MM.1S (cell line): ENCODE measurements around the gene TET2.

Source experiments
- DNase-seq: peaks from one replicate; pipeline ENCODE4 v3.0.0-alpha.2; 2015
- H2AFZ ChIP-seq: fragments of 300-600 bp; sonication (generic); 2 replicates; pipeline ENCODE4 v1.6.0; 2016; ENCODE audit warnings: antibody characterized with exemption, low read length
- H3F3A ChIP-seq: fragments of 300-600 bp; sonication (generic); 2 replicates; pipeline ENCODE4 v1.6.1; 2016; ENCODE audit warnings: mild to moderate bottlenecking, antibody characterized with exemption, low read length, moderate library complexity, mixed read lengths; ENCODE audit not compliant: insufficient read depth
- H3K27ac ChIP-seq: fragments of 300-600 bp; sonication (generic); 2 replicates; pipeline ENCODE4 v1.5.1; 2016; ENCODE audit warnings: mild to moderate bottlenecking, low read length
- H3K27me3 ChIP-seq: fragments of 300-600 bp; sonication (generic); replicated peaks from 2 replicates; pipeline ENCODE4 v1.6.0; 2016; ENCODE audit warnings: low read length; ENCODE audit not compliant: insufficient read depth
- H3K36me3 ChIP-seq: fragments of 300-600 bp; sonication (generic); replicated peaks from 2 replicates; pipeline ENCODE4 v1.6.1; 2016; ENCODE audit warnings: mild to moderate bottlenecking, low read length, mixed read lengths; ENCODE audit not compliant: insufficient read depth
- H3K4me1 ChIP-seq: fragments of 300-600 bp; sonication (generic); 2 replicates; pipeline ENCODE4 v1.6.1; 2016; ENCODE audit warnings: low read length, mixed read lengths
- H3K4me2 ChIP-seq: fragments of 300-600 bp; sonication (generic); 2 replicates; pipeline ENCODE4 v1.6.0; 2016; ENCODE audit warnings: low read depth, low read length
- H3K4me3 ChIP-seq: fragments of 300-600 bp; sonication (generic); 2 replicates; pipeline ENCODE4 v1.5.1; 2016; ENCODE audit warnings: low read length, mixed read lengths
- H3K79me2 ChIP-seq: fragments of 300-600 bp; sonication (generic); 2 replicates; pipeline ENCODE4 v1.6.1; 2016; ENCODE audit warnings: mixed run types, low read length, mixed read lengths
- H3K9ac ChIP-seq: fragments of 300-600 bp; sonication (generic); 2 replicates; pipeline ENCODE4 v1.6.1; 2016; ENCODE audit warnings: low read length, mixed read lengths
- H3K9me2 ChIP-seq: fragments of 300-600 bp; sonication (generic); replicated peaks from 2 replicates; pipeline ENCODE4 v1.6.1; 2016; ENCODE audit warnings: mild to moderate bottlenecking, low read length, mixed read lengths; ENCODE audit not compliant: insufficient read depth
- H3K9me3 ChIP-seq: fragments of 300-600 bp; sonication (generic); replicated peaks from 2 replicates; pipeline ENCODE4 v1.6.1; 2016; ENCODE audit warnings: mild to moderate bottlenecking, low read length, mixed read lengths; ENCODE audit not compliant: insufficient read depth
- H4K20me1 ChIP-seq: fragments of 300-600 bp; sonication (generic); 2 replicates; pipeline ENCODE4 v1.6.1; 2016; ENCODE audit warnings: mild to moderate bottlenecking, low read length, moderate library complexity, mixed read lengths; ENCODE audit not compliant: insufficient read depth
- CTCF ChIP-seq: fragments of 300-600 bp; sonication (generic); IDR thresholded peaks from 2 replicates; pipeline ENCODE4 v1.5.1; 2016; ENCODE audit warnings: antibody characterized with exemption, low read length, mixed read lengths
- EZH2 ChIP-seq: fragments of 300-600 bp; sonication (generic); optimal IDR thresholded peaks from 2 replicates; pipeline ENCODE3; 2017; ENCODE audit warnings: low read depth, mild to moderate bottlenecking, antibody characterized with exemption, low read length, mixed read lengths
- EZH2phosphoT487 ChIP-seq: fragments of 300-600 bp; sonication (generic); IDR thresholded peaks from 2 replicates; pipeline ENCODE4 v1.6.1; 2018; ENCODE audit warnings: antibody characterized with exemption, low read length

The TET2 gene

DNA sequence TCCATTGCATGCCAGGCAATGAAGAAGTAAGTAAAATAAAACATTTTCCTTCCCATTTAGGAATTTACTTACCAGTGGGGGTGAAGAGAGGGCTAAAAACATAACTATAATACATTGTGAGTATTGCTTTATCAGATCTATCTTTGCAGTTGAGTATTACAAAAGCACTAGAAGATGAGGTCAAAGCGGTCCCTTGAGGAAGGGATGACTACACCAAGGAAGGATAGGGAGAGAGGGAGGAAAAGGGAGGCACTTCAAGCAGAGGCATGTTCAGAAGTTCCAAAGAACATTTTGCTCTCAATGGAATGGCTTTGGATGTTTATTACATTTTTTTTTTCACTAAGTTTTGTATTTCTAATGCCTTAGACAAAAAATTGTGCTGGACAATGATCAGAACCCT, 127.8 kb downstream of the TET2 start:
- H3F3A ChIP-seq: no peaks in the 10 kb centered on the region
- H3K36me3 ChIP-seq: no peaks in the 10 kb centered on the region
- H3K9ac ChIP-seq: no peak overlapping the region
- H3K4me1 ChIP-seq: no peaks in the 10 kb centered on the region
- no peaks in the 10 kb centered on the region for H4K20me1 ChIP-seq
- H3K4me3 ChIP-seq: no peak overlapping the region
- H3K27ac ChIP-seq: no peak overlapping the region
- no peak for TF ChIP-seq CTCF
- no peak for TF ChIP-seq EZH2
- no peak for TF ChIP-seq EZH2phosphoT487
- no peak overlapping the region for H2AFZ ChIP-seq
- H3K9me2 ChIP-seq: no peaks in the 10 kb centered on the region
- no peak overlapping the region for H3K4me2 ChIP-seq
- no peak for DNase-seq
- no peaks in the 10 kb centered on the region for H3K79me2 ChIP-seq
- no peaks in the 10 kb centered on the region for H3K9me3 ChIP-seq
- H3K27me3 ChIP-seq: no peaks in the 10 kb centered on the region

DNA sequence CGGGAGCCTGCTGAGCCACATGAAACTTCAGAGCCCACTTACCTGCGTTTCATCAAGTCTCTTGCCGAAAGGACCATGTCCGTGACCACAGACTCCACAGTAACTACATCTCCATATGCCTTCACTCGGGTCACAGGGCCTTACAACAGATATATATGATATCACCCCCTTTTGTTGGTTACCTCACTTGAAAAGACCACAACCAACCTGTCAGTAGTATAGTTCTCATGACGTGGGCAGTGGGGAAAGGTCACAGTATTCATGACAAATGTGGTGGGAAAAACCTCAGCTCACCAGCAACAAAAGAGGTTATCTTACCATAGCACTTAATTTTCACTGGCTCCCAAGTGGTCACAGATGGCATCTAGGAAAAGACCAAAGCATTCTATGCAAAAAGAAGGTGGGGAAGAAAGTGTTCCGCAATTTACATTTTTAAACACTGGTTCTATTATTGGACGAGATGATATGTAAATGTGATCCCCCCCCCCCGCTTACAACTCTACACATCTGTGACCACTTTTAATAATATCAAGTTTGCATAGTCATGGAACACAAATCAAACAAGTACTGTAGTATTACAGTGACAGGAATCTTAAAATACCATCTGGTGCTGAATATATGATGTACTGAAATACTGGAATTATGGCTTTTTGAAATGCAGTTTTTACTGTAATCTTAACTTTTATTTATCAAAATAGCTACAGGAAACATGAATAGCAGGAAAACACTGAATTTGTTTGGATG, 129.9 kb downstream of the TET2 start:
- H3K4me1 ChIP-seq: no peaks in the 10 kb centered on the region
- no peak for DNase-seq
- no peak for TF ChIP-seq EZH2phosphoT487
- no peak for TF ChIP-seq CTCF
- no peak for TF ChIP-seq EZH2
- H3K9ac ChIP-seq: no peak overlapping the region
- H3K4me3 ChIP-seq: no peak overlapping the region
- no peaks in the 10 kb centered on the region for H3K27me3 ChIP-seq
- H3K9me3 ChIP-seq: no peaks in the 10 kb centered on the region
- no peak overlapping the region for H3K27ac ChIP-seq
- H3K36me3 ChIP-seq: no peaks in the 10 kb centered on the region
- no peak overlapping the region for H2AFZ ChIP-seq
- H3K4me2 ChIP-seq: no peak overlapping the region
- H3F3A ChIP-seq: no peaks in the 10 kb centered on the region
- no peaks in the 10 kb centered on the region for H3K79me2 ChIP-seq
- no peaks in the 10 kb centered on the region for H3K9me2 ChIP-seq
- H4K20me1 ChIP-seq: no peaks in the 10 kb centered on the region

GRCh38 chr4:105277702-105278101, 131.0 kb downstream of the TET2 start:
- no peaks in the 10 kb centered on the region for H3K9me2 ChIP-seq
- no peaks in the 10 kb centered on the region for H3K27me3 ChIP-seq
- no peaks in the 10 kb centered on the region for H3K79me2 ChIP-seq
- H4K20me1 ChIP-seq: no peaks in the 10 kb centered on the region
- H3F3A ChIP-seq: no peaks in the 10 kb centered on the region
- no peak overlapping the region for H3K27ac ChIP-seq
- H3K4me3 ChIP-seq: no peak overlapping the region
- no peaks in the 10 kb centered on the region for H3K9me3 ChIP-seq
- H2AFZ ChIP-seq: no peak overlapping the region
- H3K4me2 ChIP-seq: no peak overlapping the region
- no peak for DNase-seq
- H3K4me1 ChIP-seq: no peaks in the 10 kb centered on the region
- no peak overlapping the region for H3K9ac ChIP-seq
- H3K36me3 ChIP-seq: no peaks in the 10 kb centered on the region
- no peak for TF ChIP-seq CTCF
- no peak for TF ChIP-seq EZH2phosphoT487
- TF ChIP-seq EZH2: no peak
